GM19043 (cell line): ENCODE measurements around the gene UMOD.
"Not testable (repeated sequence)": the region's sequence is repeated elsewhere in the genome, so short reads cannot be mapped to it uniquely, and the experiment has no call there.

Experiments used
- ATAC-seq: cut with Tn5 transposase; IDR thresholded peaks from one replicate; pipeline ENCODE4 v1.9.1; 2021; ENCODE audit warnings: low read depth; ENCODE audit not compliant: unreplicated experiment

Gene UMOD

DNA sequence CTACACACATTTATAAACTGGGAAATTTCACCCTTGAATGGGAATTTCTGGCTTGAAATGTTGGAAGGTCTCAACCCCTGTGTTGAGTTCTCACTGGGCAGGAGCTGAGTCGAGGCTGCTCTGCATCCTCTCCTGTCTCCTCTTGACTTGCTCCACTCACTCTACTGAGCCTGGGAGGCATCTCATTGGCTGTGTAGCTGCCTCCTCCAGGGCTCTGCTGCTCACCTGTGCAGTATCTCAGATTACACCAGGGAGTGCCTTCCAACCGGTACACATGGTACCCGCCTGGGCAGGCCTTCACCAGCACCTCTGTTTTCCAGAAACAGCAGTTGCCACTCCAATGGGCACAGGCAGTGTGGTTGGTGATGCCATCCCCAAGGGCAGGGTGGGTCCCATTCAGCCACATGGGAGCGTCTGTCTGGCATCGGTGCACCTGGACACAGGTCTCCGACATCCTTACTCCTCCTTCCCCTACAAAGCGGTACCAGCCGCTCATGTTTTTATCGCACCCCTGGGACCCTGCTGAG, 28.9 kb downstream of the UMOD start:
- ATAC-seq, result no peak

DNA sequence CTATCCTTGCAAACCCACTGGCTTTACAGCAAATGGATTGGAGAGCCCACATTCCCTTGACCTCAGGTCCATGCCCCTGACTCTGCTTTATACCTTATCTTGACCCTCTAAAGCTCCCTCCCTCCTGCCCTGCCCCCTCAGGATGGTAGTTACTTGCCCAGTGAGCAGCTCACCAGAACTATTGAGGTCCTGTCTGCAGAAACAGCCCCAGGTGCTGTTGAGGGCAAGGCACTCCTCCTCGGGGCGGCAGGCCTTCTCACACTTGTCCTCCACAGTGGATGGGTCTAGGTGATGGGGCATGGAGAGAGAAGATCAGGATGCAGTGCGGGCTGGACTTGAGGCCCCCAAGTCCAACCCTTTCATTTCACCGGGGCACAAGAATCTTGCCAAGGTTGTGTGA, 29.8 kb downstream of the UMOD start:
- ATAC-seq, result no peak

DNA sequence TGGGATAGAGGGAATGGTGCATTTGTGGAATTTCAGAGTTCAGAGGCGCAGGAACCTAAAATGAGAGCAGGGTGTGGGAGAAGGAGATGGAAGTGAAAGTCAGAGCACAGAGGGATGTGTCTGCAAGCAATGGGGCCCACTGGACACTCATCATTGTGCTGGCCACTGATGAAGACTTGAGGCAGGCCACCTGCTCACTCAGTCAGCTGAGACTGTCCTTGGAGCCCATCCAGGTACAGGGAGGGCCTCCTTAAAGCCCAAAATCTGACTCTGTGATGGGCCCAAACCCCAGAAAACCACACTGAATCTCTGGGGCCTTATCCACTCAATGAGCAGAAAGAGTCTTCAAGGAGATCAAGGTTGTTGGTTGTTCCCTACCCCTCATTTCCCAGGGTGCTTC, 30.8 kb downstream of the UMOD start:
- ATAC-seq, result no peak

DNA sequence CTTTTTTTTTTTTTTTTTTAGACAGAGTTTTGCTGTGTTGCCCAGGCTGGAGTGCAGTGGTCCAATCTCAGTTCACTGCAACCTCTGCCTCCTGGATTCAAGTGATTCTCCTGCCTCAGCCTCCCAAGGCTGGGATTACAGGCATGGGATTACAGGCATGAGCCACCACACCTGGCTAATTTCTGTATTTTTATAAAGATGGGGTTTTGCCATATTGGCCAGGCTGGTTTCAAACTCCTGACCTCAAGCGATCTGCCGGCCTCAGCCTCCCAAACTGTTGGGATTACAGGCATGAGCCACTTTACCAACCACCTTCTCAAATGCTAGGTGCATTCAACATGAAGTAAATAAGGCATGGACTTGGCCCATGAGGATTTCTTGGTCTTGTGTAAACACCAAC, 31.5 kb downstream of the UMOD start:
- not testable (repeated sequence) for ATAC-seq

DNA sequence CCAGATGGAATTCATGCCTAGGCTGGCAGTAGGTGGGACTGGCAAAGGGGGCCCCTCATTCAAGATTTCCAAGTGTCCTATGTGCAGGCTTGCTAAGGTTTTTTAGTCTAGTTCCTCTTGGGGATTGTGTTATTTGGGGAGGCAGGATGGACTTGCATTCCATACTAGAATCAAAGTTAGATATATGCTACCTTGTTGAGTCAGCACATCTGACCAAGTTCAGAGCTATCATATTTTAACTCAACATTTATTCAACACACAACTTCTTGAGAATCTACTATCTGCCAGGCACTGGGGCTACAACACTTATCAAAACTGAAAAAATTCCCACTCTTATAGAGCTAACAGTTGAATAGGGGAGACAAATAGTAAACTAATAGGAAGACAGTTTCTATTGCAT, 31.9 kb downstream of the UMOD start:
- ATAC-seq, result no peak

DNA sequence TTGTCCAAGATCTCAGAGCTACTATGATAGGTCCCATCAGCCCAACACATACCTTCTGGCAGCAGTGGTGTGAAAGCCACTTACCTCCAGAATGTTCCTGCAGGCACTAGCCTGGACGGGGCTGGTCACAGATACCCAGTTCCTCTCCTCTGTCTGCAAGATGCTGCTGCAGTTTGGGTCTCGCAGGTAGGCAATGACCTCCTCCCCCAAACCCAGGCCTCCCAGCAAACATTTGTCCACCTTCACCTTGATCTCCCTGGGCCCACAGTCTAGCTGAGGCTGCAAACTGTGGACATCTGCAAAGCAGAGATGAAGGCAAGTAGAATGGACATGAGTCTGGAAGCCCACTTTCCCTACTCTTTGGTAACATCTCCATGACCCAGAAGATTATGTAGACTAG, 32.3 kb downstream of the UMOD start:
- no peak for ATAC-seq

DNA sequence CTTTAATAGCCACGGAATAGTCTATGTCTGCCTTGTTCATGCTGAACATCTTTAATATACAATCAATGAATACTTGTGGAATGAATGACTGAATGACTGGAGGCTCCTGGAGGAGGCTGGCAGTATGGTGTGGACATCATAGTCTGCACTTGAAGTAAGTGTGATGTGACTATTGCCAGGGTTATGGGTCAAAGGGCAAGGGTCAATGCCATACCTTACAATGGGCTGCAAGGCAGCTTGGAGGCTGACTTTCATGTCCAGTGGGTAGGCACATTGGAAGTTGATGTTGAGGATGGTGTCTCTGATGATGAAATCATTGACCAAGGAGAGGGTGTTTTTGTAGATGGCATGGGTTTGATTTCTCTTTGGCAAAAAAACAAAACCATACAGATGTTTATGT, 33.1 kb downstream of the UMOD start:
- no peak for ATAC-seq

DNA sequence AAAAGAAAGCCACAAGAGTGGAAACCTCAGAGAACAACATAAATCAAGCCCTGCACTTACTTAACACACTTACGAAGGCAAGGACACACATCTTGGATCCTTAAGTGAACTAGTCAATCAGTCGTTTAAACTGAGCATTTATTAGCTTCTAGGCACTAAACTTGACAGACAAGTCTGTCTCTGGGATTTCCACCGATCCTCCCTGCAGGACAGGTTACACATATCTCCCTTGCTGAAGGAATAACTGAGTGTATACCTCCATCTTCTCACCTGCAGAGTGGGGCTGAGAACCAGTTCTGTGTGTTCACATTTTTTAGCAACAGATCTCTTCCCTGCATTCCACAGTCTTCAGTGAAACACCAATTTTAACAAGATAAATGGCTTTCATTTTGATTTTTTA, 34.1 kb downstream of the UMOD start:
- no peak for ATAC-seq

DNA sequence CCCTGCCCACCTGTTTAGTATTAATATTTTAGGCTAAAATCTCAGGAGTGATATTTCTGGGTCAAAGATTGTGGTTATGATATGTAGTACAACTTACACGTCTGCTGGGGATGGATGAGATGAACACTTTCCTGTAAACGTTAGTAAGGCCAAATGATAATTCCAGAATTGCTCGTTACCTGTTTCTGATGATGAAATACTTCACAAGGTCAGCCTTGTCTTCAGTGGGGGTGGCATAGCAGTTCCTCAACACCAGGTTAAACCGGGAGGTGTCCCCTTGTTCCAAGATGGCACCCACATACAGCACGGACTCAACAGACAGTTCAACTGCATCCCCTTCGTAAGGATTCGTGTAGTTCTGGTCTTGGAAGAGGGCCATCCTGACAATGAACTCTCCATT, 34.5 kb downstream of the UMOD start:
- no peak for ATAC-seq

DNA sequence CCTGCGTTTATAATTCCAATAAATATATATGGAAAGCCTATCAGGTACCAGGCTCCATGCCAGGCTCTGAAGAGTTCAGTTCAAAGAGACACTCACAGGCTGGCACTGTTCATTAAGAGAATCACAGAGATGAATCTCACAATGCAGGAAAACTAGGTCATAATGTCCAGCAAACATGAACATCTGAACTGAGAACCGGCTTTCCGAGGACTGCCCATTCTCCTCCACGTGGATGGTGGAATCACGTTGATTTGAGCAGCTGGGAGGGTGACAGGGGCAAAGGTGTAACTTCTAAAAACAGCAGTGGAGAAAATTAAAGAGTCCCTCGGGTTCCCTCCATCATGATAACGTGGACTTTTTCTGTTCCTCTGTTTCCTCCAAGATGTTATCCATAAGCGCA, 35.4 kb downstream of the UMOD start:
- ATAC-seq, result no peak

DNA sequence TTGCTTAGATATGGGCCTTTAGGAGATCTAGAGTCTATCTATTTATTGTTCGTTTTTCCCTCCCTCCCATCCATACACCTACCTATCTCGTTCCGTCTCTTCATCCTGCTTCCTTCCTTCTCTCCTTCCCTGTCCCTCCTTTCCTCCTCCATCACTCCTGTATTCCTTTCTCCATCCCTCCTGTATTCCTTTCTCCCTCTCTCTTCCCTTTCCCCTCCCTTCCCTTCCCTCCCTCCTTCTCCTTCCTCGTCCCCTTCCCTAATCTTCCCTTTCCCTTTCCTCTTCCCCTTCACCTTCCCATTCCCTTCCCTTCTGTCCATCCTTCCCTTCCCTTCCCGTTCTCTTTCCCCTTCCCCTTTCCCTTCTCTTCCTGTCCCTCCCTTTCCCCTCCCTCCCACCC, 35.8 kb downstream of the UMOD start:
- ATAC-seq, result no peak

DNA sequence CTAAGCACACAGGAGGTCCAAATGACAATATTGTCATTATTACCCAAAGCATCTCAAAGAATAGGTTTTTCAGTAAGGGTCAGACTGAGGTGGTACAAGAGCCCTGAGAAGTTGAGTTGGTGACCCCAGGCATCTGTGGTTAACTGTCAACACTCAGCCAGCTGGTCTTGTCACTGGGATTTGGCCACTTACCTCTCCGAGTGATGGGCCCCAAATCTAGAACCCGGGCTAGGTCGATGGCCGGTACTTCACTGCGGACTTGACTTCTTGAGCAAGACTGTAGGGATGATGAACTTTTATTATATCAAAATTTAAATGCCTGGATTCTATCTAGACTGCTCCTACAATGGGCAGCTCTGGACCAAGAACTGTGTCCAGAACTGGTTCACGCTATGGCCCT, 36.8 kb downstream of the UMOD start:
- no peak for ATAC-seq

DNA sequence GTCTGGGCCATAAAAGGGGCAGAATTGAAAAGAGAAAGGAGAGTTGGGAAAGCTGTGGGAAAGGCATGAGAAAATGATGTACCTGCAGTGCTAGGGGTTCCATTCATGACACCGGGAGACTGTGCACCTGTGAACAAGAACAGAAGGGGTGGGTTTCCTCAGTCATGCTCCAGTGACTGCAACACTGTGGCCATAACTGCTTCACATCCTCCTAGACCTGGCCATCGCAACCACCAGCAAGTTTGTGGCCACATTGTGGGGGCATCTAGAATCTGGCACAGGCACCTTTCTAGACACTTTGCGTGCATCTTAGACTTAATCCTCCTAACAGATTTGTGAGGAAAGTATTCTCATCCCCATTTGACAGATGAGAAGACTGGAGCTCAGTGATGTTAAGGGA, 37.9 kb downstream of the UMOD start:
- ATAC-seq, result no peak

DNA sequence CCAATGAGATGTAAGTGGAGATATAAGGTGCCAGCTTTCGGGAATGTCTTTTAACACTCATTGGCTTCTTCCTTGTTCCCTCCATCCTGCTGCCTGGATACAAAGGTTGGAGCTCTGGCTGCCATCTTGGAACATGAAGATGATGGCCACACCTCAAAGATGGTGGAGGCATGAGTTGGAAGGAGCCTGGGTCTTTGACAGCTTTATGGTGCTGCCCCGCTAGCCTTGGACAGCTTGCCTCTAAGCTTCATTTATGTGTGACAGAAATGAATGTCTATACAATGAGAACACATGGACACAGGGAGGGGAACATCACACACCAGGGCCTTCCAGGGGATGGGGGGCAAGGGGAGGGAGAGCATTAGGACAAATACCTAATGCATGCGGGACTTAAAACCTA, 38.8 kb downstream of the UMOD start:
- no peak for ATAC-seq

DNA sequence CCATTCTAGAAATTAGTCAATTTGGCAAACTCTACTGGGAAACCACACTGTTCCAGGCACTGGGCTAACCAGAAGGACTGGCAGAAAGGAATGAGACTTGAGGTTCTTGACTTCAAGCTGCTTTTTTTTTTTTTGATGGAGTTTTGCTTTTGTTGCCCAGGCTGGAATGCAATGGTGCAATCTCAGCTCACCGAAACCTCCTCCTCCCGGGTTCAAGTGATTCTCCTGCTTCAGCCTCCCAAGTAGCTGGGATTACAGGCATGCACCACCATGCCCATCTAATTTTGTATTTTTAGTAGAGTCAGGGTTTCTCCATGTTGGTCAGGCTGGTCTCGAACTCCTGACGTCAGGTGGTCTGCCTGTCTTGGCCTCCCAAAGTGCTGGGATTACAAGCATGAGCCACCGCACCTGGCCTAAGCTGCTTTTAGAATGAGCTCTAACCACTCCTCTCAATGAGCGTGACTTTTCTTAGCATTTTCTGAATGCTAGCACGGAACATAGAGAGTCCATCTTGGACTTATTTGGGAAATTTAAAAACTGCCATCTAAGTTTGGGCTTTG, 39.9 kb downstream of the UMOD start:
- not testable (repeated sequence) for ATAC-seq

DNA sequence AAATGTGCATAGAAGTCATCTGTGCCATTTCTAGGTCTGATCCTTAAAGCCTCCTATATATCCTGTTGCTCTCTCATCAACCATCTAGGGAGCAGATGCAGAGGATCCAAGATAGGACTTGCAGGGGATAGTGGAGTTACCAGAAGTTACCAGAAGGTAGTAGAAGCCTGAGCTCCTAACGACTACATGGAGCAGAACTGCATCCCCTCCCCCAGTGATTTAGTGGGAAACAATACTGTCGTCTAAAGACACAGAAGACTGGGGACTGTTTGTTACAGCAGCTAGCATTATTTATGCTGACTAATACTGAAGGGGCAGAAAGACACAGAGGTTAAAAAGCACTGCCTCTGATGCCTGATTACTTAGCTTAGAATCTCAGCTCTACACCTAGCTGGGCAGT, 41.0 kb downstream of the UMOD start:
- ATAC-seq, result no peak

DNA sequence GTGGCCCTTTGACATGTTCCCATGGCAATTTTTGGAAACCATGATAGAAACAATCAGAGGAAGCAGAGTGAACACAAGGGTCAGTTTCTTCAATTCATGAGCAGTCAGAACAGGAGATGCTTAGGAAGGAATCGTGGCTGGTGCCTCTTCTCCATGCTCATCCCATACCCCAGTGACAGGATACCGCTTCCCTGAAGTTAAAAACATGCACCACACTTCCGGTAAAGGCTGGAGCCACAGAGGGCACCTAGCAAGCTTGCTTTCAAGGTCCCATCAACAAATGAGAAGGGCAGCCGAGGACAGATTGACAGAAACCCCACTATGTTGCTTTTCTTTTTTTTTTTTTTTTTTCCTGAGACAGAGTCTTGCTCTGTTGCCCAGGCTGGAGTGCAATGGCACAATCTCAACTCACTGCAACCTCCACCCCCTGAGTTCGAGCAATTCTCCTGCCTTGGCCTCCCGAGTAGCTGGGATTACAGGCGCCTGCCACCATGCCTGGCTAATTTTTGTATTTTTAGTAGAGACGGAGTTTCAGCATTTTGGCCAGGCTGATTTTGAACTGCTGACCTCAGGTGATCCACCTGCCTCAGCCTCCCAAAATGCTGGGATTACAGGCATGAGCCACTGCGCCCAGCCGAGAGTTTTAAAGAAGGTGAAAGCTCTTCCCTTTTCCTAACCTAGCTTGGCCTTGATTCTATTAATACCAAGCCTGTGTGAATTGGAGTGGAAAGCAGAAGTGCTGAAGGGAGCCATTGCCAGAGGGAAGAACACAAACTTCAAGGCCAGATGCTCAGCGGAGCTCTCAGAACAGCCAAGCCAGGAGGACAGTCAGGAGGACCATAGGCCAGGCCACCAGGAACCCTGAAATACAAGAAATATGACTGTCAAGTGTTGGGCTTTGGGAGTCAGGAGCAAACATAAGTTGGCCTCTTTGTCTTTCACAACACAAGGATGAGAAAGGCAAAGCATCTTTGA, 41.8 kb downstream of the UMOD start:
- ATAC-seq, result no peak

DNA sequence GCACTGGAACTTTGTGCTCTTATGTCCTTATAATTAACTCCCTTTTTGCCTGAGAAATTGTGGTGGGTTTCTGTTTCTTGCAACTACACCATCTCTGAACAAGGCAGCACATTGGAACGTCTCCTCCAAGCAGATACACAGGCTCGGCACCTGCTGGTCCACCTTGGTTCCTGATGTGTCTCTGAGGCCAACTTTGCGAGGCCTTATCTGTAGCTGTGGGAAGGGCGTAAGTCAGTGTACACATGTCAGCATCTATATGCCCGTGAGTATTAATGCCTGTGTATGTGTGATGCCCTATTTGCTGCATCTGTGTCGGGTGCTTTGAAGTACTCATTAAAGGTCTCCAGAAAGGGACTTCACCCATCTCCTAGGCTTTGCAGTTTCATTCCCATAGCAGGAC, 42.7 kb downstream of the UMOD start:
- no peak for ATAC-seq

DNA sequence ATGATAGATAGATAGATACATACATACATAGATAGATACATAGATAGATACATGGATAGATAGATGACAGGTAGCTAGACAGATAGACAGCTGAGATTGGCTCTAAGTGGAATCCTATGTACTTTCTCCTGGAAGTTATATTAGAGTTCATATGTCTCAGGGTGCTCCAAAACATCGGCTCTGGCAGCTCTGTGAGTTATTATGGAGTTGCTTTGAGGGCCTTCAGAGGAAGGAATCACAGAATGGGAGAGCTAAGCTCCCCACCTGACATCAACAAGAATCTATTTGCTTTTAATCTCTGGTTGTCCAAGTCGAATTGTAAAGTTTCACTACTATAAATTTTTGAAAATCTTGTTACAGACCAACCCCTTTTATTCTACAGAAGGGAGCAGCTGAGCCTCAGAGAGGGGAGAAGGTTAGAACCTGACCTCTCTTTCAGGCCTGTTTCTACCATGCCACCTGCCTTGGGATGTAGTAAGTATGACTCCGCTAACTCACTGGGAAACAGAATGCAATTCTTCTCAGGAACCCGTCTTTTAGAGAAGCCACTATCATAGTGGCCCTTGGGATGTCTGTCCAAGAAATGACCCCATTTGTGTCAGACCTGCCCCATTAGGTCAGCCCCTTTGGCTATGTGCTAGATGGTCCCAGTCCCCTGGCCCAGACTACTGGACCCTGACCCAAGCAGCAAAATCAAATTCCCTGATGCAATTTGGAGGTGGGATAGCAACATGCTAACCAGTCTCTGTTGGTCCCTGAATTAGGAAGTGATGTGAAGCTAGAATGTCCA, 43.5 kb downstream of the UMOD start:
- ATAC-seq, result no peak

DNA sequence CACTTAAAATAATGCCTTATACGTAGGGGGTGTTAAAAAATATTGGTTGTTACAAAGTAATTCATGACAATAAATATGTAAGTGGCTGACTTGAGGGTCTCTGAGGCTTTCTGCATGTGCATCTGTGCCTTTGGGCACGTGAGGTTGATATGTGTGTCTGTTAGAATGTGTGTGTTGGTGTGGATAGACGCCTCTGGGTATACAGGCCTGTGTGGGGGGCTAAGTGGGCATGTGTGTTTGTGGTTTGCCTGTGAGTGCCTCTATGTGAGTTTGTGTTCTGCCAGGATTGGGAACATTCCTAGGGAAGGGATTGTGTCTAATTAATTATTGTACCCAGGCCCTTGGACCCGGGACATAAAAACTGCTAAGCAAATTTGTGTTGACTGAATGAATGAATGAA, 44.2 kb downstream of the UMOD start:
- ATAC-seq, result no peak

DNA sequence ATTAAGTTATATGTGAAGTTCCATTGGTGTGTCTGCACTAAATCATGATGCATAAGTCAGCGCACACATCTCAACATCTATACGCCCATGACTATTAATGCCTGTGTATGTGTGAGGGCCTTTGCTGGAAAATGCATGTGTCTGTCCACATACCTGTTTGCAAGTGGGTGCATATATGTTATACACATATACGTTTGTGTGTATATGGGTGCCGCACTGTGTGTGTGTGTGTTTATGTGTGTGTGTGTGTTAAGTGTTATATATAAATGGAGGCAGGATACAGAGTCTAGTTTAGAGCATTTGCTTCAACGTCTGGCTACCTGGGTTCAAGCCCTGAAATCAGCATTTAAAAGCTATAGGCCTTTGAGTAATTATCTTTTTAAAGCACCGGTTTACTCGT, 44.7 kb downstream of the UMOD start:
- no peak for ATAC-seq
